HG03342 (cell line): ENCODE measurements around the gene ZNF236.

Experiments used
- ATAC-seq: cut with Tn5 transposase; IDR thresholded peaks from one replicate; pipeline ENCODE4 v1.9.1; 2021; ENCODE audit warnings: mild to moderate bottlenecking, moderate library complexity; ENCODE audit not compliant: unreplicated experiment

ZNF236 gene

GRCh38 chr18:76859474-76860339, 37.4 kb downstream of the ZNF236 start:
- peak; percentile 83 for ATAC-seq

GRCh38 chr18:76860411-76860810, 38.1 kb downstream of the ZNF236 start:
- no peak for ATAC-seq

DNA sequence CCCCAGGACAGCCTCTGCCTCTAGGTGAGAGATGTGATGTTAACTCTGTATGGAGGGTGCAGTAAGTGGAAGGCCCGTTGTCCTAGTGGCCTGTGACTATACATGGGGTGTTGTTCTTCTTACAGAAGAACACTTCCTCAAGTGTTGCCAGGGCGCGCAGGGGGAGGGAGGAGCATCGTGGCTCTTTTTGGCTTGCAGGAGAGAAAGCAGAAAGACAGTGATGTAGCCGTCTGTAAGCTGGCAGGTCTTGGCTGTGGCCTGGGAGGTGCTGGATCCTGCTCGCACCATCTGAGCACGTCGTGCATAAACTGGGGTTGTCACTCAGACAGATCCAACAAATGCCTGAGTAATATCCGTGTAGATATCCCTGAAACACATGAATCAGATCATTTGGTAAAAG, 44.3 kb downstream of the ZNF236 start:
- no peak for ATAC-seq

DNA sequence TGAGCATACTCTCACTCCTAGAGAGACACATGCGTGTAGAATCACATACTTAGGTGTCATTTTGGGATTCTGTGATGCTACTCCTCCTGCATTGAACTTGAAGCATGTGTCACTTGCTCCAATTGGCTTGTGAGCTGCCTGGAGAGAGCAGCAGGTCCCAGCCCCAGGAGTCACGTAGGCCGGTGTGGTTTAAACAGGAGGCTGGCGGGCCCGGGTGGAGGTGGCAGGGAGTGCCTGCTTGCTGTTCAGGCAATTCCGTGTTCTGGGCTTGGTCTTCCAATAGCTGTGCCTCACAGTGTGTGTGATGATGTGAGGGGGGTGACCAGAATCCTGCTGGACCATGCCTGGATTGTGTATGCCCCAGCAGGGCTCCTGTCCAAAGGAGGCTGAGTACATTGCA, 51.0 kb downstream of the ZNF236 start:
- ATAC-seq = no peak

GRCh38 chr18:76873713-76874112, 51.4 kb downstream of the ZNF236 start:
- ATAC-seq = no peak

DNA sequence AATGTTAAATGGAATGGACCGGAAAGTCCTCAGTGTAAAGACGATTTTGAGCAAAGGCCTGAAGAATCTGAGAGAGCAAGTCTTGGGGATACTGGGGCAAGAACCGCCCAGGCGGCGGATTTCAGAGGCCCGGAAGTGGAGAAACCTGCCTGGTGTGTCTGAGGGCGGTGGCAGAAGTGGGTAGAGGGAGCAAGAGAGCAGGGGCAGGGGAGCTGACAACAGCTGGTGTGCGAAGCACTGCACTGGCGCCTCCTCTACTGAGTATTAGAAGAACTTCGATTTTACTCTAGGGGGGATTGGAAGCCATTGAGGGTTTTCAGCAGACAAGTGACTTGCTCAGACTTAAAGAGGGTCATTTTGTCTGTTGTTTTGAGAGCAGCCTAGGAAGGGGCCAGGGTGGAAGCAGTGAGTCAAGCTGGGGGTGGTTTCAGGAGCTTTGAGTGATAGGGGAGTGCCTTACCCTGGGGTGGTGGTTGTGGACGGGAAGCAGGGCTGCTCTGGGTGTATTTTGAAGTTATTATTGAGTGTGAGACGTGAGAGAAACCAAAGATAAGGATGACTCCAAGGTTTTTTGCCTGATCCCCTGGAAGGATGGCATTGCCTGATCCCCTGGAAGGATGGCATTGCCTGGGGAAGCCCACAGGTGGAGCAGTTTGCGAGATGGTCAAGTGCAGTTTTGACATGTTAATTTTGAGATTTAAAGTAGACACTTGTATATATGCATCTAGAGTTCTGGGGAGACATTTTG, 52.5 kb downstream of the ZNF236 start:
- peak; percentile 30 for ATAC-seq

GRCh38 chr18:76875390-76876325, 53.3 kb downstream of the ZNF236 start:
- ATAC-seq = peak; percentile 78

GRCh38 chr18:76878426-76878825, 56.1 kb downstream of the ZNF236 start:
- no peak for ATAC-seq

GRCh38 chr18:76880026-76880425, 57.7 kb downstream of the ZNF236 start:
- no peak for ATAC-seq

- ATAC-seq = no peak
Observed at GRCh38 chr18:76881744-76882143, 59.4 kb downstream of the ZNF236 start.

GRCh38 chr18:76882146-76882545, 59.8 kb downstream of the ZNF236 start:
- ATAC-seq = no peak

- no peak for ATAC-seq
Observed at GRCh38 chr18:76885001-76885400, 62.6 kb downstream of the ZNF236 start.

GRCh38 chr18:76886112-76886511, 63.8 kb downstream of the ZNF236 start:
- ATAC-seq = no peak

GRCh38 chr18:76889091-76889699, 66.8 kb downstream of the ZNF236 start:
- no peak for ATAC-seq

- no peak for ATAC-seq
Observed at GRCh38 chr18:76892832-76893231, 70.5 kb downstream of the ZNF236 start.

DNA sequence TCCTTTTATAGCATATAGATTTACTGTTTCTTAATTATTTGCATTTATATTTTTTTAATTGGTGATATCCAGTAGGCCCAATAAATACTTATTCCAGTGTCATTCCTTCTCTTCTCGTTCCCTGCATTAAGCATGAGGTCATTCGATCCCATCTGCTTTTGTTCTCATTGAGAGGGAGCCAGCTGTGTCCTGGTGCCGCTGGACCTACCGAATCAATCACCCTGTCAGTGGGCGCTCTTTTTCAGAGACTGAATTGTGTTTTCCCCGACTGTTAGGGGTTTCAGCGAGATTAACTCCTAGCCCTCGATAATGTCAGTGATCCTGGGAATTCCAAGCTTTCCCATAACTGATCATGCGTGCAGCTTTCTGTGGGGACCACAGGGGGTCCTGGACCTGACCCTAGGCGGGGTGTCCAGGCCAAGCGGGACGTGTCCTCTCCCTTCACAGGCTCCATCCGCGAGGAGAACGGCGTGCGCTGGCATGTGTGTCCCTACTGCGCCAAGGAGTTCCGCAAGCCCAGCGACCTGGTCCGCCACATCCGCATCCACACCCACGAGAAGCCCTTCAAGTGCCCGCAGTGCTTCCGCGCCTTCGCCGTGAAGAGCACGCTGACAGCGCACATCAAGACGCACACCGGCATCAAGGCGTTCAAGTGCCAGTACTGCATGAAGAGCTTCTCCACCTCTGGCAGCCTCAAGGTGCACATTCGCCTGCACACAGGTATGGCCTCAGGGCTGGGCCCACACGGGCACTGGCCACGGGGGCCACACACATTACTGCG, 72.4 kb downstream of the ZNF236 start:
- ATAC-seq = no peak

DNA sequence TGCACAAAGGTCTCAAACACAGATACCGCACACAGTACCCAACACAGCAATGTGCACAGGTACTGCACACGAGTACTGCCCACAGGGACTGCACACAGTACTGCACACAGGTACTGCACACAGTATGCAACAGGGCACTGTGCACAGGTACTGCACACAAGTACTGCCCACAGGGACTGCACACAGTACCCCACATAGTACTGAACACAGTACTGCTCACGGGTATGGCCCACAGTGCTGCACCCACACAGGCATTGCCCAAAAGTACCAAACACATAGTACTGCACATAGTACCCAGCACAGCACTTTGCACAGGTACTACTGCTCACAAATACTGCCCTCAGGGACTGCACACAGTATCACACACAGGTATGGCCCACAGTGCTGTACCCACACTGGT, 73.1 kb downstream of the ZNF236 start:
- no peak for ATAC-seq

DNA sequence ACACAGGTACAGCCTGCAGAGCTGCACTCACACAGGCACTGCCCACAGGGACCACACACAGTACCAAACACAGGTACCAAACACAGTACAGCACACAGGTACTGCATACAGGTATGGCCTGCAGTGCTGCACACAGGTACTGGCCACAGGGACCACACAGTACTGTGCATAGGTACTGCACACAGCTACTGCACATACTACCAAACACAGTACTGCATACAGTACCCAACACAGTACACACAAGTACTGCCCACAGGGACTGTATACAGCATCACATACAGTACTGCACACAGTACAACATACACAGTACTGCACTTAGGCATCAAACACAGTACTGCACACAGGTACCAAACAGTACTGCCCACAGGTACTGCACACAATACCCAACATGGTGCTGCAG, 74.3 kb downstream of the ZNF236 start:
- ATAC-seq = no peak

GRCh38 chr18:76897257-76897656, 74.9 kb downstream of the ZNF236 start:
- no peak for ATAC-seq

DNA sequence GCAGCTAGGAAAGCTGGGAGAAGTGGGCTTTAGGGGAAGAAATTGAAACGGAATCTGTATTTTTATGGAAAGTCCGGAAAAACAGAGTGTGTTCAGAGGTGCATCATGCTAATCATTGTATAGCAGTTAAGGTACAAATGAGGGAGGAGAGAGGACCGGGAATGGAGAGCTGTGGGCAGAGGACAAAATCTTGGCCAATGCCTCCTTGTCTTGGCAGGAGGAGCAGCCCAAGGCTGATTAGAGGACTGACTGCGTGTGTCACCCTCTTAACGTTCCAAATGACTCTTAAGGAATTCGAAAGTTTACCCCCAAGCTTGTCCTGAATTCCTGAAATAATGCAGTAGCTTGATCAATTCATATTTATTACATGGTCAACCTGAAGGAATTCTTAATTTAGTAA, 81.0 kb downstream of the ZNF236 start:
- ATAC-seq = no peak
